Measurements from ENCODE around the gene MEX3A. TPM values are rescaled to one million over a fixed set of nuclear protein-coding genes. Genes with fewer than 3 reads are reported as not detected.
A peak's percentile ranks its signal among the peaks of the same experiment; 100 is the strongest.
"Not testable (repeated sequence)": the region's sequence is repeated elsewhere in the genome, so short reads cannot be mapped to it uniquely, and the experiment has no call there.

MEX3A gene
- polyA plus RNA-seq, 1 donor from 2014 or later: 0.05 TPM

DNA sequence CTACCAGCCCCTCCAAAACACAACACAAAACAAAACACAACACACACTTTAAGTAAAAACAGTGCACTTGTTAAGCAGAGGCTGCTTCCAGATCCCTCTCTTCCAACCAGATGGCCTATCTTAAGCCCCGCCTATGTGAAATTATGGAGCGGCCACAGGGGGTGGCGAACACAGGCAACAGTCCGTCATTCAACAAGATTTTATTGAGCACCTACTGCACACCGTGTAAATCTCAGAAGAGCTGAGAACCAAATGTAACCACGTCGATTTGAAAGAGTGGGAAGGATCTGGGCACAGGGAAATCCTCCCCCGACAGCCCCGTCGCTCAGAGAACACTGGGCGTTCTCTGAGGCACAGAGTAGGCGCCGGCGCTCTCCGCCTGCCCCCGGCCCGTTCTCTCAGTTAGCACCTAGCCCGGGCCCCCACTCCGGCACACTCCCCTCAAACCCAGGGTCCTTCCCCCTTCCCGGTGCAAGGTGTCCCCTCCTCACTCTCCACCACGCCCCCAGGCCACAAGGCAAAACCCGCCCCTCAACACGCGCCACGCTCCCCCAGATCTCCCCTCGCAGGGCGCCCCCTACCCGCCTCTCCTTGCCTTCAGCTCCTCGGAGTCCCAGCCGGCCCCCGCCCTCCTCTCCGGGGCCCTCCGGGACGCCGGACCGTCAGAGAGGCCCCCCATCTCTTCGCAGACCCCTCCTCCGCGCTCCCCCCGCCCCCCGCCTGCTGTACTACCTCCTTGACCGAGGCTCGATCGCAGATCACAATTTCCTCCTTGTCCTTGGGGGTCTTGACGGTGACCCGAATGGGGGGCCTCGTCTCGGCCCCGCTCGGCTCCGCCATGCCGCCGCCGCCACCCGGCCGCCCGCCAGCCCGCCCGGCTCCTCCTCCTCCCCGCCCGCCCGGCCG, 29.1 kb downstream of the MEX3A start:
- H3K27me3 Mint-ChIP-seq: no peaks in the 10 kb centered on the region
- H3K4me3 Mint-ChIP-seq: peak overlapping the region; percentile 91 to 95 (median 93)
- peaks cover 13 to 21% (median 18%) of the 10 kb centered on the region in 3 donors for H3K4me1 Mint-ChIP-seq
- H3K27ac Mint-ChIP-seq: peak overlapping the region; percentile 69 to 87 (median 78)
- no peaks in the 10 kb centered on the region for H3K9me3 Mint-ChIP-seq
- H3K36me3 Mint-ChIP-seq: peaks cover 6% of the 10 kb centered on the region

DNA sequence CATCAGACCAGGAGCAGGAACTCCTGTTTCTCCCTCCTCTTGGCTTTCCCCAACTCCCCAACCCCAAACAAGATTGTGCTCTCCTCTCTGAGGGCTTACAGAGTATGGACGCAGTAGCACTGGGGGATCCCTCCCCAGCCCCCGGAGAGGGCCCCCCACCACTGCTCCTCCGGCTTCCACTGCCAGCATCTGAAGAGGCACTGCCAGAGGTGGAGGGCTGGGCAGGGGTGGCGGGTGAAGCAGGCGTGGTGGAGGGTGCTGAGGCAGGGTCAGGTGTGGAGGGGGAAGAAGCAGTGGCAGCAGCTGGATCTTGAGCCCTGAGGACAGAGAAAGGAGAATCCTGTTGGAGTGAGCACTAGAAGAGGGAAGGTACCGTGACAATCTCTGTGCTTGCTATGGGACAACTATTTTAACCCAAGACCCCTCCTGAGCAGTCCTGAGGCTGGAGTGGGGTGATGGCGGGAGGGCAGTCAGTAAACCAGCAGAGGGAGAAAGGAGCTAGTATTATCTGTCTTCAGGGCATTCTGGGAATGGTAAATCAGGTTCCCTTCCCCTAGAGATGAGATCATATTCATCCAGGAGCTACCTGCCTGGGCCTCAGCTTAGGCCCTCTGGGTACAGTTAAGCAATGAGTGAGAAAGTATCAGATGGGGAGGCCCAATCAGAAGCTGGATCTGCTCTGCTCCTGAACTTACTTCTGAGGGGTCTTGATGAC, 31.1 kb downstream of the MEX3A start:
- peaks cover 3% of the 10 kb centered on the region for H3K36me3 Mint-ChIP-seq
- peak overlapping the region in 3 of 4 donors; percentile 44 to 95 (median 52) for H3K4me3 Mint-ChIP-seq
- H3K4me1 Mint-ChIP-seq: peaks cover 11 to 18% (median 14%) of the 10 kb centered on the region in 3 donors
- H3K9me3 Mint-ChIP-seq: no peaks in the 10 kb centered on the region
- no peaks in the 10 kb centered on the region for H3K27me3 Mint-ChIP-seq
- H3K27ac Mint-ChIP-seq: no peak overlapping the region

DNA sequence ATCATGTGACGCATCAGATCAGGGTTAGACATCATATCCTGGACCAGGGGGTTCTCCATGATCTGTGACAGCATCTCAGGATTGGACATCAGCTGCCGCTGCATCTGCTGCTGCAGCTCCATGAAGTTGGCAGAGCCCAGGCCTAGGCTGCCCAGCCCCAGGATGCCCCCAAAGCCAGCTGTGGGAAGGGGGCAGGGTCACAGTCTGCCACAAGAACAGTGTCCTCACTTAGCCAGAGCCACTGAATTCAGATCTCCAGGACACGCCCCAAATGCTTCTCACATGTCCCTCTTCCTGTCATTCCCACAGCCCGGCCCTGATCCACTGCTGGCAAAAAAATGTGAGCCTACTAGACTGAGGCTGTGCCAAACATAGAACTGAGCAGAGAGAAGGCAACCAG, 31.9 kb downstream of the MEX3A start:
- Mint-ChIP-seq H3K4me3 (peak overlapping the region in 3 of 4 donors; percentile 12 to 72 (median 45)), H3K9me3 (no peaks in the 10 kb centered on the region), H3K27me3 (no peaks in the 10 kb centered on the region), H3K4me1 (peaks cover 4 to 13% (median 9%) of the 10 kb centered on the region in 3 donors), H3K36me3 (peaks cover 4% of the 10 kb centered on the region), H3K27ac (no peak overlapping the region)

DNA sequence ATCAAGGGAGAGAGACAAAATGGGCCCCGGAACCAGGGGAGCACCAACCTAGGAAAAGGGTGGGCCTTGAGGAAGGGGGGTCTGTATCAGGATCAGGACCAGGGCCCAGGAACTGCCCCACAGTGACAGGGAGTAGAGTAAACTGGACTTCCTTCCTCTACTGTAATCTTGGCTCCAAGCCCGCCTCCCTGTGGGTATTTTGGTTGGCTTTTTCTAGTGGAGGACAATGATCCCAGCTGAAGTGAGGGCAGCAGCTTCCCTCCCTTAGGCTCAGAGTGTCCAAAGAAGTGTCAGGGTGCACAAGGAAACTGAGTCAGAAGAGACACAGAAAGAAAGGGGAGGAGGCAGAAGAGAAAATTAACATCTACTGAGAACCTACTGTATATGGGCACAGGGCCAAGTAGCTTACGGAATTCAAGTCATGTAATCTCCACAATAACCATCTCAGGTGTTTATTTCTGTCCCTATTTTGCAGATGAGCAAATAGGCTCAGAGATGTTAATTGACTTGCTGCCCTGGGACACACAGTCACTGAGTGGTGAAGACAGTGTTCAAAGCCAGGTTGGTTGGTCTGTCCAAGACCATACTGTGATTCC, 33.5 kb downstream of the MEX3A start:
- Mint-ChIP-seq H3K36me3 (peaks cover 9% of the 10 kb centered on the region), H3K4me1 (peaks cover 0 to 6% (median 5%) of the 10 kb centered on the region in 3 donors), H3K4me3 (peak overlapping the region in 1 of 4 donors; percentile 58), H3K27me3 (no peaks in the 10 kb centered on the region), H3K9me3 (no peaks in the 10 kb centered on the region), H3K27ac (no peak overlapping the region)

DNA sequence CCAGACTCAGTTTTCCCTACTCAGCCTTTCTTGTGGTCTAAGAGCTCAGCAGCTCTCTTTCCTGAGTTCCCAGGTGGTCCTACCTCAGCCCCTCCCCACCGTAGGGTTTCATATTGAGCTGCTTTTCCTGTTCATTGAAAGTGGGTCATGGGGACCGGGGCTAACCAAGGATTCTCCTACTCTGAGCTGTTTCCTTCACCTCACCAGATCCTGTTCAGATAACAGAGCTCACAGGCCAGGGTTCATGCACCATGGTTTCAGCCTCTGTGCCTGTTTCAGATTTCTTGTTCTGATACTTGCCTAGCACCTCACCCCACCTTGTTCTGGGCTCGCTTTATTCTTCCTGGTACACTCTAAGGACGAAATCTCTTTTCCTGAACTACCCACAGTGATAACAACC, 37.2 kb downstream of the MEX3A start:
- Mint-ChIP-seq H3K4me3 (no peak overlapping the region), H3K36me3 (peaks cover 9% of the 10 kb centered on the region), H3K4me1 (no peaks in the 10 kb centered on the region), H3K27ac (peak overlapping the region in 1 of 3 donors; percentile 72), H3K9me3 (no peaks in the 10 kb centered on the region), H3K27me3 (no peaks in the 10 kb centered on the region)

DNA sequence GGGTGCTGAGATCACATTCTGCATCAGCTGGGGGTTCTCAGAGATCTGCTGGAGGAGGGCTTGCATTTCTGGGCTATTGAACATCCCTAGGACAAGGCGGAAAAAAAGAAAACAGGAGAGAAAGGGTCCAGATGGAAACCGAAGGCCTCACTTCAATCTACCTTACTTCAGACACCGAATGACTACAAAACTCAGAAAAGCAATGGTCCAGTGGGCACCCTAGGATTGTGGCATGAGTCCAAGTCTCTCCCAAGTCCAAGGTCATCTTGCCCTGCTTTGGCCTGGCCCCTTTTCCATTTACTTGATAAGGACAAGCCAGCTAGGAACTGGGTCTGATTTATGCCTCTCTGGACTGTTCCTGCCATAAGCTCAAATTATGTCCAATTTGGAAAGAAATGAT, 39.4 kb downstream of the MEX3A start:
- H3K4me1 Mint-ChIP-seq: no peaks in the 10 kb centered on the region
- no peaks in the 10 kb centered on the region for H3K9me3 Mint-ChIP-seq
- no peaks in the 10 kb centered on the region for H3K27me3 Mint-ChIP-seq
- no peak overlapping the region for H3K4me3 Mint-ChIP-seq
- H3K36me3 Mint-ChIP-seq: peaks cover 7% of the 10 kb centered on the region
- H3K27ac Mint-ChIP-seq: no peak overlapping the region

DNA sequence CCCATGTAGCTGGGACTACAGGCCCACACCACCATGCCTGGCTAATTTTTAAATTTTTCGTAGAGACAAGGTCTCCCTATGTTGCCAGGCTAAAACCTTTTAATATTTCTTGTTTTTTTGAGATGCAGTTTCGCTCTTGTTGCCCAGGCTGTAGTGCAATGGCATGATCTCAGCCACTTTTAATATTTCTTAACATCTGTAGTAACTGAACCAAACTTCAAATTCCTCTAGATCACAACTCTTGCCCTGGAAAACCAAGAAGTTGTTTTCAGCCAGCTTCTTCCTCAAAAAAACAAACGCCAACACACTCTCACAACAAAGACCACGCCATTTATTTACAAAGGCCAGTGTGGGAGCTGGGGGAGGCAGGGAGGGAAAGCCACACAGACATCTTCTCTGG, 47.3 kb downstream of the MEX3A start:
- H3K36me3 Mint-ChIP-seq, H3K4me3 Mint-ChIP-seq, H3K27me3 Mint-ChIP-seq, H3K9me3 Mint-ChIP-seq, H3K4me1 Mint-ChIP-seq, H3K27ac Mint-ChIP-seq: not testable (repeated sequence)

DNA sequence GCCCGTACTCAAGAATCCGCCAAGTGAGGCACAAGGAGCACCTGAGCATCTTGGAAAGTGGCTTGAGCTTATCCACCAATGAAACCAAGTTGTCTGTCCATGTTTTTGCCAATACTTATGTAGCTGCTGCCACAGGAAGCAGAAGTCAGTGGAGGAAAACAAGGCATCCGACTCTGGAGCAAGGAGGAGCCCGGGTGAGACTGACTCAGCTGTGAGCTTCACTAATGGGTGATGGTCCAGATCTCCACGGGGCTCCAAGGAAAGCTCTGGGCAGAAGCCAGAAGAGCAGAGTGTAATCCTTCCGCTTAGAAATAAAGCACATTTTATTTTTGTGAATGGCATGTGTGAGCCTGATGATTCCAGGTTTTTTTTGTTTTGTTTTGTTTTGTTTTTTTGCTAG, 49.3 kb downstream of the MEX3A start:
- Mint-ChIP-seq H3K36me3 (peaks cover 7% of the 10 kb centered on the region), H3K4me3 (no peak overlapping the region), H3K4me1 (peaks cover 0 to 1% (median 0%) of the 10 kb centered on the region in 3 donors), H3K9me3 (no peaks in the 10 kb centered on the region), H3K27me3 (no peaks in the 10 kb centered on the region), H3K27ac (no peak overlapping the region)

DNA sequence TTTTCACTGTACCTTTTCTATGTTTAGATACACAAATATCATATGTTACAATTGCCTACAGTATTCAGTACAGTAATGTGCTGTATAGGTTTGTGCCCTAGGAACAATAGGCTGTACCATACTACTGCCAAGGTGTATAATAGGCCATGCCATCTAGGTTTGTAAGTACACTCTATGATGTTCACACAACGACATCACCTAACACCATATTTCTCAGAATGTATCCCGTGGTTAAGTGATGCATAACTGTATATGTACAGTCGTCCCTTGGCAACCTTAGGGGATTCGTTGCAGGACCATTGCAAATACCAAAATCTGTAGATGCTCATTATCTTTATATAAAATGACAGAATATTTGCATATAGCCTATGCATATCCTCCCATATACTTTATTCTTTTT, 55.7 kb downstream of the MEX3A start:
- H3K36me3 Mint-ChIP-seq: no peaks in the 10 kb centered on the region
- no peak overlapping the region for H3K4me3 Mint-ChIP-seq
- H3K27me3 Mint-ChIP-seq: peaks cover 2% of the 10 kb centered on the region
- H3K9me3 Mint-ChIP-seq: no peaks in the 10 kb centered on the region
- no peak overlapping the region for H3K27ac Mint-ChIP-seq
- H3K4me1 Mint-ChIP-seq: peaks cover 0 to 10% (median 7%) of the 10 kb centered on the region in 3 donors

DNA sequence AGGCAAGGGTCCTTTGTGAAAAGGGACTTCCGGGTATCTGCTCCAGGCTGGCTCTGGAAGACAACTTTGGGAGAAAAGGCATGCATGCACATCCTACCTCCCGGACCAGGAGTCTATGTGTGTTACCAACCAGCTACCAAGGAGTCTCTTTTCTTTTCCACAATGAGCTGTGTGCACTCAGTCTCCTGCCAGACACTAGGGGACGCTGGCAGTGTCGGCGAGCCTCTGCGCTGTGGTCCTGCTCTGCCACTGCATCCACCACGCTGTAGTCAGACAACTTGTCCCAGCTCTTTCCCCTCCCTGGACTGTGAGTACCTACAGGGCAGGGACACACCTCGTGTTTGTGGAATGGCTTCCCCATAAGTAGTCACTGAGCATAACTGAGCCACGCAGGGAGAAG, 56.4 kb downstream of the MEX3A start:
- Mint-ChIP-seq H3K27me3 (peaks cover 2% of the 10 kb centered on the region), H3K36me3 (no peaks in the 10 kb centered on the region), H3K9me3 (no peaks in the 10 kb centered on the region), H3K4me1 (peaks cover 2 to 13% (median 7%) of the 10 kb centered on the region in 3 donors), H3K27ac (no peak overlapping the region), H3K4me3 (peak overlapping the region in 1 of 4 donors; percentile 40)

DNA sequence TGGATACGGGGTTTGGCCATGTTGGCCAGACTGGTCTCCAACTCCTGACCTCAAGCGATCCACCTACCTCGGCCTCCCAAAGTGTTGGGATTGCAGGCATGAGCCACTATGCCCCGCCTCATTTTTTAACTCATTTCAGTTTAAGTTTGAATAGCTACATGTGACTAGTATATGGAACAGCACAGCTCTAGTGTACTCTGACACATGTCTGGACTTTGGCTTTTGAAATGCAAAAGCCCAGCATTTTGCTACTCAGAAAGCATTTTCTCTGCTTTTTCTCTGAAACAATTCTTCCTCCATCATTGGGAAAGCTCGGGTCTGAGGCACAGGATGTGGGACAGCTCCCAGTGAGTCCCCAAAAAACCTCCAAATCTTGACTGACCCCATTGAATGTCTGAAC, 57.5 kb downstream of the MEX3A start:
- Mint-ChIP-seq H3K36me3 (no peaks in the 10 kb centered on the region), H3K4me1 (peaks cover 8 to 21% (median 13%) of the 10 kb centered on the region in 3 donors), H3K27me3 (peaks cover 2% of the 10 kb centered on the region), H3K4me3 (no peak overlapping the region), H3K27ac (no peak overlapping the region), H3K9me3 (no peaks in the 10 kb centered on the region)

Other genes with a start within 250 kb of the MEX3A start
- 37.7 TPM for gene GON4L, start 225.3 kb downstream of the MEX3A start, polyA plus RNA-seq
- gene SYT11, start 222.9 kb downstream of the MEX3A start, polyA plus RNA-seq: 4.9 TPM
- 12.7 TPM for gene RIT1, start 171.1 kb downstream of the MEX3A start, polyA plus RNA-seq
- gene KHDC4, start 148.1 kb downstream of the MEX3A start, polyA plus RNA-seq: 8.0 TPM
- 0.78 TPM for gene RXFP4, start 140.8 kb downstream of the MEX3A start, polyA plus RNA-seq
- gene ARHGEF2, start 103.9 kb downstream of the MEX3A start, polyA plus RNA-seq: 43.9 TPM
- gene SSR2, start 61.5 kb downstream of the MEX3A start, polyA plus RNA-seq: 257 TPM
- 7.6 TPM for gene UBQLN4, start 28.7 kb downstream of the MEX3A start, polyA plus RNA-seq
- gene LAMTOR2, start 27.7 kb downstream of the MEX3A start, polyA plus RNA-seq: 159 TPM
- gene RAB25, start 21.3 kb downstream of the MEX3A start, polyA plus RNA-seq: 2.9 TPM
- gene LMNA, start 32.2 kb upstream of the MEX3A start, polyA plus RNA-seq: 5.7 TPM
- 11.0 TPM for gene SEMA4A, start 71.1 kb upstream of the MEX3A start, polyA plus RNA-seq
- gene SLC25A44, start 111.6 kb upstream of the MEX3A start, polyA plus RNA-seq: 16.6 TPM
- 87.0 TPM for gene PMF1, start 130.5 kb upstream of the MEX3A start, polyA plus RNA-seq
- gene BGLAP, start 159.7 kb upstream of the MEX3A start, polyA plus RNA-seq: not detected
- gene PAQR6, start 165.6 kb upstream of the MEX3A start, polyA plus RNA-seq: 0.44 TPM
- 27.2 TPM for gene SMG5, start 200.4 kb upstream of the MEX3A start, polyA plus RNA-seq
- 9.3 TPM for gene TMEM79, start 201.9 kb upstream of the MEX3A start, polyA plus RNA-seq
- 11.5 TPM for gene GLMP, start 213.2 kb upstream of the MEX3A start, polyA plus RNA-seq
- not detected for gene VHLL, start 216.8 kb upstream of the MEX3A start, polyA plus RNA-seq

Data from IgD-negative memory B cell (primary cell).